ENCODE measurements around the gene GLI2. TPM values are rescaled to one million over a fixed set of nuclear protein-coding genes. Genes with fewer than 3 reads are reported as not detected.

GLI2 gene
- total RNA-seq, 1 donor from 2014 or later = 4.8 TPM

- Histone ChIP-seq H3K4me3 (ENCODE audit: low read depth, low read length) (no peak overlapping the region), H3K27me3 (ENCODE audit: control insufficient read depth, insufficient read depth, low read length) (no peaks in the 10 kb centered on the region), H3K36me3 (ENCODE audit: control insufficient read depth, insufficient read depth, low read length) (no peaks in the 10 kb centered on the region)
- no peak for DNase-seq (ENCODE audit: low read depth)
- TF ChIP-seq CTCF (IDR thresholded peaks at IDR 0.05; ENCODE audit: insufficient read depth, low read length, poor library complexity, severe bottlenecking) = no peak
Observed at GRCh38 chr2:120720231-120720630, 15.4 kb upstream of the GLI2 start.

GRCh38 chr2:120720746-120721375, 14.8 kb upstream of the GLI2 start:
- no peak for TF ChIP-seq CTCF (IDR thresholded peaks at IDR 0.05; ENCODE audit: insufficient read depth, low read length, poor library complexity, severe bottlenecking)
- Histone ChIP-seq H3K27me3 (ENCODE audit: control insufficient read depth, insufficient read depth, low read length) (no peaks in the 10 kb centered on the region), H3K36me3 (ENCODE audit: control insufficient read depth, insufficient read depth, low read length) (no peaks in the 10 kb centered on the region), H3K4me3 (ENCODE audit: low read depth, low read length) (no peak overlapping the region)
- DNase-seq (ENCODE audit: low read depth) = no peak

- Histone ChIP-seq H3K27me3 (ENCODE audit: control insufficient read depth, insufficient read depth, low read length) (no peaks in the 10 kb centered on the region), H3K4me3 (ENCODE audit: low read depth, low read length) (no peak overlapping the region), H3K36me3 (ENCODE audit: control insufficient read depth, insufficient read depth, low read length) (no peaks in the 10 kb centered on the region)
- no peak for TF ChIP-seq CTCF (IDR thresholded peaks at IDR 0.05; ENCODE audit: insufficient read depth, low read length, poor library complexity, severe bottlenecking)
- no peak for DNase-seq (ENCODE audit: low read depth)
Observed at GRCh38 chr2:120722246-120722567, 13.5 kb upstream of the GLI2 start.

GRCh38 chr2:120722568-120723421, 12.9 kb upstream of the GLI2 start:
- no peaks in the 10 kb centered on the region for H3K27me3 ChIP-seq (ENCODE audit: control insufficient read depth, insufficient read depth, low read length)
- no peaks in the 10 kb centered on the region for H3K36me3 ChIP-seq (ENCODE audit: control insufficient read depth, insufficient read depth, low read length)
- no peak overlapping the region for H3K4me3 ChIP-seq (ENCODE audit: low read depth, low read length)
- no peak for TF ChIP-seq CTCF (IDR thresholded peaks at IDR 0.05; ENCODE audit: insufficient read depth, low read length, poor library complexity, severe bottlenecking)
- DNase-seq (ENCODE audit: low read depth) = no peak

- no peaks in the 10 kb centered on the region for H3K27me3 ChIP-seq (ENCODE audit: control insufficient read depth, insufficient read depth, low read length)
- no peak for DNase-seq (ENCODE audit: low read depth)
- no peaks in the 10 kb centered on the region for H3K36me3 ChIP-seq (ENCODE audit: control insufficient read depth, insufficient read depth, low read length)
- H3K4me3 ChIP-seq (ENCODE audit: low read depth, low read length) = no peak overlapping the region
- no peak for TF ChIP-seq CTCF (IDR thresholded peaks at IDR 0.05; ENCODE audit: insufficient read depth, low read length, poor library complexity, severe bottlenecking)
Observed at GRCh38 chr2:120726245-120726644, 9.4 kb upstream of the GLI2 start.
